Adrenal gland (tissue), 12 donors: ENCODE data around the gene FCN1. TPM values are rescaled to one million over a fixed set of nuclear protein-coding genes. Genes with fewer than 3 reads are reported as not detected.

Experiments used
- DNase-seq, 7 donors: peaks; one replicate each; pipeline ENCODE4 v3.0.0-alpha.2; 2019 to 2020
- H3K27ac ChIP-seq, 5 donors: fragments of 200-600 bp; sonication (generic) in 4 of 5; 1 replicate in 3 of 5; 2 replicates in 2 of 5; pipeline versions ENCODE4 v1.5.1 to v1.8.0; 2016 to 2020; ENCODE audit warnings: mild to moderate bottlenecking in 1 of 5
- H3K27me3 ChIP-seq: fragments of 200-600 bp; 2 replicates; pipeline ENCODE4 v1.8.0; 2021
- H3K36me3 ChIP-seq, 2 donors: fragments of 200-600 bp; replicated peaks in 1 of 2; 1 replicate in 1 of 2; 2 replicates in 1 of 2; pipeline versions ENCODE4 v1.5.1 to v1.8.0; 2018 to 2022
- H3K4me1 ChIP-seq, 2 donors: fragments of 200-600 bp; replicated peaks in 1 of 2; 1 replicate in 1 of 2; 2 replicates in 1 of 2; pipeline versions ENCODE4 v1.5.1 to v1.8.0; 2018 to 2021
- H3K4me3 ChIP-seq, 4 donors: fragments of 200-600 bp; sonication (generic) in 3 of 4; one replicate each; pipeline ENCODE4 v1.5.1; 2016 to 2018
- H3K9me3 ChIP-seq, 3 donors: fragments of 200-600 bp; sonication (generic) in 1 of 3; replicated peaks in 1 of 3; 1 replicate in 2 of 3; 2 replicates in 1 of 3; pipeline versions ENCODE4 v1.5.1 to v1.8.0; 2016 to 2021
- POLR2A ChIP-seq, 2 donors: fragments of 450-650 bp; IDR thresholded peaks; one replicate each; pipeline ENCODE4 v1.6.1; 2017; ENCODE audit warnings: antibody characterized with exemption in 2 of 2, mild to moderate bottlenecking in 2 of 2, moderate library complexity in 1 of 2
- WGBS, 4 donors: extraction: QIAGEN DNeasy Blood & Tissue Kit in 2 of 4; methylation state at CpG; one replicate each; pipeline versions ENCODE4 v1.1.5 to v1.1.7; 2013 to 2017; 5-methylcytosine and 5-hydroxymethylcytosine counted together
- intact Hi-C, 2 donors: fragments of 100-400 bp; cut with DNase I; formaldehyde crosslinking; loops; one replicate each; pipeline versions ENCODE4 v1.14.1 to v1.15.0; 2022 to 2023
- polyA plus RNA-seq, 3 donors: library from polyadenylated mRNA; stranded (reverse); fragments of 200-250 nt in 2 of 3; fragments of 350-450 nt in 1 of 3; fragmentation: Illumina TruSeq in 1 of 3; extraction: RNeasy Lipid Tissue Mini Kit (QIAGEN cat#74804) in 1 of 3; gene quantifications; one replicate each; pipeline ENCODE4 v1.2.3, GENCODE V29; 2013 to 2014
- total RNA-seq, 9 donors: library from RNA; depleted of rRNA in 4 of 9; stranded (reverse); fragments of >200 nt in 4 of 9; fragments of 120-200 nt in 1 of 9; fragmentation: NEBNext Ultra II Directional in 1 of 9; extraction: Animal tissue kit (Norgen Biotek cat#: 25700) in 1 of 9; gene quantifications; one replicate each; pipeline versions ENCODE4 v1.1.0 to v1.2.4, GENCODE V29; 2013 to 2023
- TF ChIP-seq, protein P1 (sequence below), 6 experiments: fragments of 450-650 bp in 4 of 6; fragments of 200-600 bp in 2 of 6; sonication (generic) in 1 of 6; IDR thresholded peaks; 1 replicate in 5 of 6; 2 replicates in 1 of 6; pipeline versions ENCODE4 v1.5.1 to v1.8.0; 2016 to 2021; ENCODE audit warnings: antibody characterized with exemption in 6 of 6, mild to moderate bottlenecking in 2 of 6, moderate library complexity in 1 of 6
- donor health status: healthy with polysubstance abuse.
- donor health status: Bipolar disorder and iron deficiency.
- donor health status: DM: yes; HTN: yes; CAD: no.
- donor health status: DM: no; HTN: no; CAD: no.
- donor health status: DM: no; HTN: no; CAD: no.
- donor health status: DM: yes; HTN: yes; CAD: no.

Gene FCN1
- total and polyA plus RNA-seq, 12 donors, result 0.57 to 7.0 (median 2.4) TPM; not detected in 1

DNA sequence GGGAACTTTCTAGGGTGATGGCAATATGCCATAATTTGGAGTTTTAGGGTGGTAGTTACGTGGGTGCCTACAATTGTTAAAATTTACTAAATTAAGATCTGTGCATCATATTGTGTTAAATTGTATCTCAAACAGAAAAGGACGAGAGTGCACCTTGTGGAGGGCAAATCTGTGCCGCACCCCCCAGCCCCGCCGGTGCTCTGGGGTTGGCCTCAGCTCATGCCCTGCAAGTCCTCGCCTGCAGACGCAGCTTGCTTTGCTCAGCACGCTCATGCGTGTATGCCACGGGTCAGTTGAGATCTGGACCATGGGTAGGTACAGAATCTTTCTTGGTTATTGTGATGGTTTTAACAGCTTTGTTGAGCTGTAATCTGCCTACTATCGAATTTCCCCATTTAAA lies 33.7 kb upstream of the FCN1 start:
- no peaks in the 10 kb centered on the region for H3K27me3 ChIP-seq
- H3K4me1 ChIP-seq, result no peaks in the 10 kb centered on the region
- H3K9me3 ChIP-seq, result no peaks in the 10 kb centered on the region
- H3K36me3 ChIP-seq, result no peaks in the 10 kb centered on the region
- no peak overlapping the region for H3K27ac ChIP-seq
- WGBS, 4 donors, result 92 to 97% (median 96%) methylated on average over 11 of the region's 11 CpGs
- TF ChIP-seq, protein P1, sequence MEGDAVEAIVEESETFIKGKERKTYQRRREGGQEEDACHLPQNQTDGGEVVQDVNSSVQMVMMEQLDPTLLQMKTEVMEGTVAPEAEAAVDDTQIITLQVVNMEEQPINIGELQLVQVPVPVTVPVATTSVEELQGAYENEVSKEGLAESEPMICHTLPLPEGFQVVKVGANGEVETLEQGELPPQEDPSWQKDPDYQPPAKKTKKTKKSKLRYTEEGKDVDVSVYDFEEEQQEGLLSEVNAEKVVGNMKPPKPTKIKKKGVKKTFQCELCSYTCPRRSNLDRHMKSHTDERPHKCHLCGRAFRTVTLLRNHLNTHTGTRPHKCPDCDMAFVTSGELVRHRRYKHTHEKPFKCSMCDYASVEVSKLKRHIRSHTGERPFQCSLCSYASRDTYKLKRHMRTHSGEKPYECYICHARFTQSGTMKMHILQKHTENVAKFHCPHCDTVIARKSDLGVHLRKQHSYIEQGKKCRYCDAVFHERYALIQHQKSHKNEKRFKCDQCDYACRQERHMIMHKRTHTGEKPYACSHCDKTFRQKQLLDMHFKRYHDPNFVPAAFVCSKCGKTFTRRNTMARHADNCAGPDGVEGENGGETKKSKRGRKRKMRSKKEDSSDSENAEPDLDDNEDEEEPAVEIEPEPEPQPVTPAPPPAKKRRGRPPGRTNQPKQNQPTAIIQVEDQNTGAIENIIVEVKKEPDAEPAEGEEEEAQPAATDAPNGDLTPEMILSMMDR (IDR thresholded peaks at IDR 0.05), result no peak
- no peak for TF ChIP-seq POLR2A (IDR thresholded peaks at IDR 0.05)
- H3K4me3 ChIP-seq, result no peak overlapping the region
- DNase-seq, result no peak
- intact Hi-C loops, result no loop called here

DNA sequence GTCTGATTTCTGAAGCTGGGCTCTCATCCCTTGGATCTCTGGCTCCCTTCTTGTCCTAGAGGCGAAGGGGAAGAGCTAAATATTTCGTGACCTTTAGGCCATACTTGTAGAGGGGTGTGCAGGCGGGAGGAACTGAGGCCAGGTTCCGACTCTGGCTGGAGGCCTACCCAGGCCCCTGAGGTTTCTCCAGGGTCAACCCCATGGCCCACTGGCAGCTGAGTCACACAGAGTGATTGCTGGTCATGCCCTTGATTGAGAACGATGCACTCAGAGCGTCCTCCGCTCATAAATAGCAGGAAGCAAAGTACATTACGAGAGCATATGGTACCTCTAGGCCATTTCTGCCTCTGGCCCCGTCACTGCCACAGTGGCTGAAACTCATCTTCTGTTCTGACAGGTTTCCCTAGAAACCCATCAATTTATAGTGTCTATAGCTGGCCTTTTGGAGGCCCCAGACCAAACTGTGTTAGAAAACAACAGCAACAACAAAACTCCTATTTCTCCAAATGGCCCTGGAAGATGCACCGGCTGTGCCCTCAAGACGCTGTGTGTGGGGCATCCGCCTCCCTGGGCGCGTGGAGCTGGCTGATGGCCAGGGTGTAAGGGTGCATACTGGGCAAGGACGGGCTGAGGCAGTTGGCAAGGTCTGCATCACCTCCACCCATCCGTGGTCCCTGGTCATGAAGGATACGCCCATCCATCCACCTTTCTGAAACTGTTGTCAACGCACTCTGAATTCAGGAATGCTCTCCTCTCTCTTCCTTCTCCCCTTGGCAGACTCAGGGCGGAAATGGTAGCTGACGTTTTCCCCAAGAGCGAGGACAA lies 32.9 kb upstream of the FCN1 start:
- no peak overlapping the region for H3K27ac ChIP-seq
- no peaks in the 10 kb centered on the region for H3K36me3 ChIP-seq
- no peak for DNase-seq
- no peak overlapping the region for H3K4me3 ChIP-seq
- H3K9me3 ChIP-seq, result no peaks in the 10 kb centered on the region
- TF ChIP-seq, protein P1 (IDR thresholded peaks at IDR 0.05), result no peak
- H3K27me3 ChIP-seq, result no peaks in the 10 kb centered on the region
- 74 to 77% (median 75%) methylated on average over 18 to 21 of the region's 21 CpGs for WGBS, 4 donors
- intact Hi-C loops, result no loop called here
- no peaks in the 10 kb centered on the region for H3K4me1 ChIP-seq

DNA sequence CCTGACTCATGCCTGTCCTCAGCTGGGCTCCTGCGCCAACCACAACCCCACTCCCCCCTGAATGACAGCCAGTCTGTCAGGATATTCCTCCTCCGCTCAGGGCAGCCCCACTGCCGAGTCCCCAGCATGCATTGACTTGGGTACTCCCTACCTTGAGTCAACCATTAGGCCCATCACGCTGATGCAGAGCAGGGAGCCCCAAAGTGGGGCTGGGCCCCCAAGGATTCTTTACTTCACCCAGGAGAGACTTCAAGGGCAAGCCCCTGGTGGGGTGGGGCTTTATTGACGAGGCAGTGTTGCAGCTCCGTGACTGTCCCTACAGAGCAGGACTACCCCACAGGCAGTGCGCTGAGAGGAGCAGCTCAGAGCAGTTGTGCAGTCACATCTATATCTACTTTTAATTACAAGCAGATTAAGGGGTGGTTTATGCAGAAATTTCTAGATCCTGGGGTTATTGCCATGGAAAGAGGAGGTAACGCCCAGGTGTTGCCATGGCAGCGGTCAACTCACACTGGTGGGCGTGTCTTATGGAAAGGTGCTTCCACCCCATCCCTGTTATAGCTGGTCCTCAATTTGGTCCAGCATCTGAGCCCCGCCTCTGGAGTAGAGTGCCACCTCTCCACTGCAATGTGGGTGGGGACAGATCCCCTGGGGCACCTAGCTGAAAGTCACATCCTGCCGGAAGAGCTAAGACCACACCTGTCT lies 32.1 kb upstream of the FCN1 start:
- no peak for TF ChIP-seq POLR2A (IDR thresholded peaks at IDR 0.05)
- no peaks in the 10 kb centered on the region for H3K27me3 ChIP-seq
- 95 to 99% (median 96%) methylated on average over 7 to 12 of the region's 12 CpGs for WGBS, 4 donors
- H3K36me3 ChIP-seq, result no peaks in the 10 kb centered on the region
- no peaks in the 10 kb centered on the region for H3K9me3 ChIP-seq
- intact Hi-C loops, result no loop called here
- H3K4me3 ChIP-seq, result no peak overlapping the region
- H3K4me1 ChIP-seq, result no peaks in the 10 kb centered on the region
- no peak overlapping the region for H3K27ac ChIP-seq
- DNase-seq, result no peak

DNA sequence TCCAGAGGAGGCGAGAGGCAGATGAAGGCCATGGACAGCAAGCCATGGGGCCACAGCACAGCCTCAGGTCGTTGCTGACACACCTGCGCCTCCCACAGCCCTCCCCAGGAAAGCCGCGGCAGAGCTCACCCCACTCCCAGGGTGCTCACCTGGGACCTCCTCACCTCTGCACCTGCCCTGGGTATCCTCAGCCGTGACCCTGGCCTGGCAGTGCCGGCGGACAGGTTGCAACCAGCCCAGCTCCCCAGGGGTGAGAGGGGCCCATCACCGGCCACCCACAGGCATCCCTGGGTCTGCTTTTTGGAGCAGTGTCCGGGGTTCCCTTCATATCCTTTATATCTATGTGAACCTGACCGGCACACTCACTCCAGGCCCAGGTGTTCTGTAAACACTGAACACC lies 30.4 kb upstream of the FCN1 start:
- TF ChIP-seq, protein P1 (IDR thresholded peaks at IDR 0.05), result no peak
- no peak for TF ChIP-seq POLR2A (IDR thresholded peaks at IDR 0.05)
- Histone ChIP-seq H3K36me3 (no peaks in the 10 kb centered on the region), H3K27me3 (no peaks in the 10 kb centered on the region), H3K4me1 (no peaks in the 10 kb centered on the region), H3K4me3 (no peak overlapping the region), H3K9me3 (no peaks in the 10 kb centered on the region), H3K27ac (no peak overlapping the region)
- DNase-seq, result no peak
- WGBS, 4 donors, result 92 to 100% (median 94%) methylated on average over 3 to 11 of the region's 11 CpGs
- intact Hi-C loops, result no loop called here
